Brain microvascular endothelial cell (primary cell): ENCODE data around the gene RNASEH2A.
"Not testable (repeated sequence)": the region's sequence is repeated elsewhere in the genome, so short reads cannot be mapped to it uniquely, and the experiment has no call there.

Experiments used
- DNase-seq: peaks from one replicate; pipeline ENCODE4 v3.0.0-alpha.2; 2020
- H3K27ac ChIP-seq: fragments of 250-450 bp; sonication (Bioruptor Pico); 2 replicates; pipeline ENCODE4 v1.5.1; 2020; ENCODE audit warnings: mild to moderate bottlenecking, moderate library complexity
- H3K27me3 ChIP-seq: fragments of 250-450 bp; sonication (Bioruptor Pico); replicated peaks from 2 replicates; pipeline ENCODE4 v1.5.1; 2020; ENCODE audit warnings: mild to moderate bottlenecking
- H3K36me3 ChIP-seq: fragments of 250-450 bp; sonication (Bioruptor Pico); replicated peaks from 2 replicates; pipeline ENCODE4 v1.5.1; 2020; ENCODE audit warnings: mild to moderate bottlenecking
- H3K4me3 ChIP-seq: 2 replicates; pipeline ENCODE4 v1.5.1; 2011; ENCODE audit warnings: low read depth, mild to moderate bottlenecking, control low read depth, low read length, moderate library complexity
- in situ Hi-C: cut with HindIII; loops from 2 replicates; pipeline ENCODE4 v1.10.0; 2017; ENCODE audit warnings: low sequenced_read_pairs, low pct_ligation_motif_present
- TF ChIP-seq, protein P1 (sequence below): IDR thresholded peaks from 2 replicates; pipeline ENCODE4 v1.5.1; 2011; ENCODE audit warnings: low read depth, mild to moderate bottlenecking, moderate library complexity, low read length, control low read depth, inconsistent platforms; ENCODE audit errors: missing control alignments

The RNASEH2A gene

GRCh38 chr19:12804051-12804450 is 2.3 kb upstream of the RNASEH2A start:
- Histone ChIP-seq H3K27me3 (no peaks in the 10 kb centered on the region), H3K36me3 (peaks cover 11% of the 10 kb centered on the region), H3K4me3 (no peak overlapping the region), H3K27ac (no peak overlapping the region)
- TF ChIP-seq, protein P1, sequence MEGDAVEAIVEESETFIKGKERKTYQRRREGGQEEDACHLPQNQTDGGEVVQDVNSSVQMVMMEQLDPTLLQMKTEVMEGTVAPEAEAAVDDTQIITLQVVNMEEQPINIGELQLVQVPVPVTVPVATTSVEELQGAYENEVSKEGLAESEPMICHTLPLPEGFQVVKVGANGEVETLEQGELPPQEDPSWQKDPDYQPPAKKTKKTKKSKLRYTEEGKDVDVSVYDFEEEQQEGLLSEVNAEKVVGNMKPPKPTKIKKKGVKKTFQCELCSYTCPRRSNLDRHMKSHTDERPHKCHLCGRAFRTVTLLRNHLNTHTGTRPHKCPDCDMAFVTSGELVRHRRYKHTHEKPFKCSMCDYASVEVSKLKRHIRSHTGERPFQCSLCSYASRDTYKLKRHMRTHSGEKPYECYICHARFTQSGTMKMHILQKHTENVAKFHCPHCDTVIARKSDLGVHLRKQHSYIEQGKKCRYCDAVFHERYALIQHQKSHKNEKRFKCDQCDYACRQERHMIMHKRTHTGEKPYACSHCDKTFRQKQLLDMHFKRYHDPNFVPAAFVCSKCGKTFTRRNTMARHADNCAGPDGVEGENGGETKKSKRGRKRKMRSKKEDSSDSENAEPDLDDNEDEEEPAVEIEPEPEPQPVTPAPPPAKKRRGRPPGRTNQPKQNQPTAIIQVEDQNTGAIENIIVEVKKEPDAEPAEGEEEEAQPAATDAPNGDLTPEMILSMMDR = no peak
- DNase-seq = no peak
- in situ Hi-C loops = no loop called here

DNA sequence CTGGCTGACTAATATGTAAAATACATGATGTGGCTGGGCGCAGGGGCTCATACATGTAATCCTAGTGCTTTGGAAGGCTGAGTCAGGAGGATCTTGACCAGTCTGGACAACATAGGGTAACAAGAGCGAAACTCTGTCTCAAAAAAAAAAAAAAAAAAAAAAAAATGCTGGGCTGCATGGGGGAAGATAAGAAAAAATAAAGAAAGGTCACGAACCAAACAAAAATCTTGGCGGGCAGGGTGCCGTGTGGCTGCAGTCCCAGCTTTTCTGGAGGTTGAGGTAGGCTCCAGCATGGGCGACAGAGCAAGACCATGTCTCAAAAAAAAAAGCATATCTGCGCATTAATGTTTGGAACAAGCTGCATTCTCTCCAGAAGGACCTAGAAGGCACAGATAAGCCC is 8.7 kb downstream of the RNASEH2A start:
- in situ Hi-C loops = no loop called here
- no peak for DNase-seq
- Histone ChIP-seq H3K27ac (no peak overlapping the region), H3K27me3 (no peaks in the 10 kb centered on the region), H3K36me3 (no peaks in the 10 kb centered on the region), H3K4me3 (no peak overlapping the region)
- TF ChIP-seq, protein P1 = no peak

DNA sequence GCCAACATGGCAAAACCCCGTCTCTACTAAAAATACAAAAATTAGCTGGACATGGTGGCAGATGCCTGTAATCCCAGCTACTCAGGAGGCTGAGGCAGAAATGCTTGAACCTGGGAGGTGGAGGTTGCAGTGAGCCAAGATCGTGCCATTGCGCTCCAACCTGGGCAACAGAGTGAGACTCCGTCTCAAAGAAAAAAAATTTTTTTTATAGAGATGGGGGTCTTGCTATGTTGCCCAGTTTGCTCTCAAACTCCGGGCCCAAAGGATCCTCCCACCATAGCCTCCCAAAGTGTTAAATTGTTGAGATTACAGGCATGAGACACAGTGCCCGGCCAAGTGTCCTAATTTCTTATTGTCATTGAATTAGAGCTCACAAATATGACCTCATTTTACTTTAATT is 10.8 kb downstream of the RNASEH2A start:
- DNase-seq, H3K27ac ChIP-seq, H3K36me3 ChIP-seq, H3K4me3 ChIP-seq, H3K27me3 ChIP-seq, in situ Hi-C loops: not testable (repeated sequence)

DNA sequence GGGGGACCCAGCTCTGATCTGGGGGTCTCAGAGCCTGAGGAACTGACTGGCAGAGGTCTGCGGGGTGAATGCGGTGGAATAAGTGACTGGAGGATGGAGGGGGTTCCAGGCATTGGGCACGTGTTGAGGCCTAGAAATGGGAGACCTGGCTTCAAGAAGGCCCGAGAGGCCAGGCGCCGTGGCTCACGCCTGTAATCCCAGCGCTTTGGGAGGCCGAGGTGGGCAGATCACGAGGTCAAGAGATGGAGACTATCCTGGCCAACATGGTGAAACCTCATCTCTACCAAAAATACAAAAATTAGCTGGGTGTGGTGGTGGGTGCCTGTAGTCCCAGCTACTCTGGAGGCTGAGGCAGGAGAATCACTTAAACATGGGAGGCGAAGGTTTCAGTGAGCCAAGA is 11.4 kb downstream of the RNASEH2A start:
- H3K36me3 ChIP-seq, DNase-seq, H3K27me3 ChIP-seq, H3K4me3 ChIP-seq, H3K27ac ChIP-seq, in situ Hi-C loops: not testable (repeated sequence)

GRCh38 chr19:12821761-12822160 is 15.4 kb downstream of the RNASEH2A start:
- H3K36me3 ChIP-seq = no peaks in the 10 kb centered on the region
- DNase-seq = no peak

GRCh38 chr19:12825254-12826131 is 19.1 kb downstream of the RNASEH2A start:
- Histone ChIP-seq H3K27ac (no peak overlapping the region), H3K36me3 (no peaks in the 10 kb centered on the region), H3K4me3 (no peak overlapping the region), H3K27me3 (no peaks in the 10 kb centered on the region)
- TF ChIP-seq, protein P1 = peak; percentile 62
- in situ Hi-C loops = no loop called here
- DNase-seq = no peak

More at GRCh38 chr19:12821761-12822160, 15.4 kb downstream of the RNASEH2A start:
- Histone ChIP-seq H3K4me3 (no peak overlapping the region), H3K27ac (no peak overlapping the region), H3K27me3 (no peaks in the 10 kb centered on the region)
- TF ChIP-seq, protein P1 = no peak
- in situ Hi-C loops = no loop called here

GRCh38 chr19:12828494-12828893 is 22.1 kb downstream of the RNASEH2A start:
- TF ChIP-seq, protein P1 = no peak
- no peak for DNase-seq
- Histone ChIP-seq H3K36me3 (no peaks in the 10 kb centered on the region), H3K27ac (no peak overlapping the region), H3K27me3 (peaks cover 4% of the 10 kb centered on the region), H3K4me3 (no peak overlapping the region)
- in situ Hi-C loops = no loop called here
